Ammon's horn (tissue), 1 donor: Measurements from ENCODE around the gene PROSER2.

Experiments used
- DNase-seq: peaks from one replicate; pipeline ENCODE4 v3.0.0-alpha.2; 2016; ENCODE audit warnings: low spot score

Gene PROSER2

GRCh38 chr10:11869219-11869618 lies 46.1 kb downstream of the PROSER2 start:
- no peak for DNase-seq

DNA sequence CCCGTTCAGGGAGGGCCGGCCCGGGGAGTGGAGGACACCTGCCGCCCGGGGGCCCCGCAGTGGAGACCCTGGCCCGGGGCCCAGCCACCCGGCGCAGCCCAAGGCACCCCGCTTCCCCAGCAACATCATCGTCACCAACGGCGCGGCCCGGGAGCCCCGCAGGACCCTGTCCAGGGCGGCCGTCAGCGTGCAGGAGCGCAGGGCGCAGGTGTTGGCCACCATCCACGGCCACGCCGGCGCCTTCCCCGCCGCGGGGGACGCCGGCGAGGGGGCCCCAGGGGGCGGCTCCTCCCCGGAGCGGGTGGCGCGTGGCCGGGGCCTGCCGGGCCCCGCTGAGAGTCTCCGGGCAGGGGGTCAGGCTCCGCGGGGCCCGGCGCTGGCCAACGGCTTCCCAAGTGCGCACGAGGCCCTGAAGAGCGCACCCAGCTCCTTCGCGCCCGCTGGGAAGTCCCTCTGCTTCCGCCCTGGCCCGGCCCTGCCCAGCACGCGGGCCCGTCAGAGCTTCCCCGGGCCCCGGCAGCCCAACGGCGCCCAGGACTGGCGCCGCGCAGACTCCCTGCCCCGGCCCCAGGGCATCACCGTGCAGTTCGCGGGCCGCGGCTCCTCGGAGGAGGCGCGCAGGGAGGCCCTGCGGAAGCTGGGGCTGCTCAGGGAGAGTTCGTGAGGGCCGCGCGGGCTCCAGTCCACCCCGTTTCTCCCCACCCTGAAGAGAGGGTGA lies 46.7 kb downstream of the PROSER2 start:
- DNase-seq, result no peak

DNA sequence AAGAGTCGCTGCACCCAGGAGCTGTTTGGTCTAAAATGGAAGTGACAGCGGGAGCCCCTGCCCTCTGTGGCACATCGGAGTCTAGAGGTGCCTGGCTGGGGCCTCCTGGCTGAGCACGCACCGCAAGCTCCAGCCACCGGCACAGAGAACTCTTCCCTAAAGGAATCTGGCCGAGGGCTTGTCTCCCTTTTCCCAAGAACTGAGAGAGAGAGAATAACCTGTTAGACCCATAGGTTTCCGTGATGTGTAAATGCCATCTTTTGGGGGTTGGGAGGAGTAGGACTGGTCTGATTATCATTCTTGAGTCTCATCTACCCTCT lies 47.3 kb downstream of the PROSER2 start:
- no peak for DNase-seq

DNA sequence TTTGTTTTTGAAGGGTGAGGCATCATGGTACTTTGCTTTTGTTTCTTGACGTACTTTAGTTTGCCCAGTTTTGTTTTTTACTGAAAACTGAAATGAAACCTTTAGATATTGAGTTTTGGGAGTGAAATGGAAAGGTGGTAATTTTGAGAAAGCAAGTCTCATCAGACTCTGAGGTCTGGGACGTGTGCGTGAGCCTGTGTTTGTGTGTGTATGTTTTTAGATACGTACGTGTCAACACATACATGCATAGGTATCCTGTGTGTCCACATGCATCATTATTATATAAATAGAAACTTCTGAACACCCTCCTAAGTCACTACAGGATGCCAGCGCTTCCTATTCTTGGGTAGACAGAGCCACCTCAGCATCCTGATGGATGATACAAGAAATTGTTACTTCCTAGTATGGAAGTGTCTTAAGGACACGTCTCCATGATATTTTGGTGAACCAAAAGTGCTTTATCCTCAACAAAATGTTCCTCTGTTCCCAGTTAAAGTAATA lies 47.8 kb downstream of the PROSER2 start:
- DNase-seq, result no peak

GRCh38 chr10:11871466-11871865 lies 48.3 kb downstream of the PROSER2 start:
- no peak for DNase-seq

GRCh38 chr10:11874568-11875493 lies 51.7 kb downstream of the PROSER2 start:
- peak; percentile 36 for DNase-seq

GRCh38 chr10:11875494-11876281 lies 52.5 kb downstream of the PROSER2 start:
- no peak for DNase-seq

DNA sequence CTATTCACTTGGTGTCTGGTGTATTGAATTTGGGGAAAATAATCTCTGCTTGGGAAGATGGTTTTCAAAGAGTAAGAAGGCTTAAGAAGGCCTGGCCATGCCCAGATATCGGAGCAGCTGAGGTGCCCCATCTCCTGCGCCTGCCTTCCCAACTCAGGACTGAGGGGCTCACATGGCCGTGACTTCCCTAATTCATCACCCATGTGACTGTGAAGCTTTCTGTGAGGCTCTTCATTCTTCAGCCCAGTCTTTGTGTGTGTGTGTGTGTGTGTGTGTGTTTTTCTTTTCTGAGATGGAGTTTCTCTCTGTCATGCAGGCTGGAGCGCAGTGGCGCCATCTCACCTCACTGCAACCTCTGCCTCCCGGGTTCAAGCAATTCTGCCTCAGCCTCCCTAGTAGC lies 53.2 kb downstream of the PROSER2 start:
- DNase-seq, result no peak

DNA sequence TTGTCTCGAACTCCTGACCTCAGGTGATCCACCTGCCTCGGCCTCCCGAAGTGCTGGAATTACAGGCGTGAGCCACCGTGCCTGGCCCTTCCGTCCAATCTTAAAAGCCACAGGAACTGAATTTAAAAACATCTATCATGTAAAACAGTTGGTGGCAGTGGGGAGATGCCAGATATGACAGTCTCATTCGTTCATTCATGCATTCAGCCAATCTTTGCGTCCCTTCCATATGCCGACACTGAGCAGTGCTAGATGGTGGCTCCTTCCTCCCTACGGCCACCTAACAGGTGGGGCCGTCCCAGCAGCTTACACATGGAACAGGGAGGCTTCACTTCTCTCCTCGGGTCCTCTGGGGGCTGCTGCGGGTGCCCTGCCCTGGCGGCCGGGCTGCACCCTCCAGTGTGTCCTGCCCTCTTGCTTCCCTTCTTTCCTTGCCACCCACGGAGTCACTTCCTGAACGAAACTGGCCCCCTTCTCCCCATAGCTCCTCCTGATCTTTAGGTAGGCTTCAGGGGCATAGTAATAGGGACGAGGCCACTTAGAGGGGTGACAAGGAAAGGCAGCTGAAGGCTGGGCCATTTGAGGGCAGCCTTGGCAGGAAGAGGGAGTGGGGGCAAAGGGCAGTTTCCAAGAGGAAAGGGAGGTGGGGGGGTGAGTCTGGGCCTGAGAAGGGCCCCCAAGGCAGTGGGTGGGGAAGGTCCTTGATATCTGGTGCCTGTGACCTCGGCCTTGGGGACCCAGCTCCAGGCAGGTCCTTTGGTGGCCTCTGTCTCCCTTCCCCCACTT lies 53.8 kb downstream of the PROSER2 start:
- no peak for DNase-seq

- no peak for DNase-seq
Measured at GRCh38 chr10:11877591-11877905, 54.4 kb downstream of the PROSER2 start.

- no peak for DNase-seq
Measured at GRCh38 chr10:11878776-11879175, 55.6 kb downstream of the PROSER2 start.

GRCh38 chr10:11879387-11880094 lies 56.4 kb downstream of the PROSER2 start:
- DNase-seq, result no peak

DNA sequence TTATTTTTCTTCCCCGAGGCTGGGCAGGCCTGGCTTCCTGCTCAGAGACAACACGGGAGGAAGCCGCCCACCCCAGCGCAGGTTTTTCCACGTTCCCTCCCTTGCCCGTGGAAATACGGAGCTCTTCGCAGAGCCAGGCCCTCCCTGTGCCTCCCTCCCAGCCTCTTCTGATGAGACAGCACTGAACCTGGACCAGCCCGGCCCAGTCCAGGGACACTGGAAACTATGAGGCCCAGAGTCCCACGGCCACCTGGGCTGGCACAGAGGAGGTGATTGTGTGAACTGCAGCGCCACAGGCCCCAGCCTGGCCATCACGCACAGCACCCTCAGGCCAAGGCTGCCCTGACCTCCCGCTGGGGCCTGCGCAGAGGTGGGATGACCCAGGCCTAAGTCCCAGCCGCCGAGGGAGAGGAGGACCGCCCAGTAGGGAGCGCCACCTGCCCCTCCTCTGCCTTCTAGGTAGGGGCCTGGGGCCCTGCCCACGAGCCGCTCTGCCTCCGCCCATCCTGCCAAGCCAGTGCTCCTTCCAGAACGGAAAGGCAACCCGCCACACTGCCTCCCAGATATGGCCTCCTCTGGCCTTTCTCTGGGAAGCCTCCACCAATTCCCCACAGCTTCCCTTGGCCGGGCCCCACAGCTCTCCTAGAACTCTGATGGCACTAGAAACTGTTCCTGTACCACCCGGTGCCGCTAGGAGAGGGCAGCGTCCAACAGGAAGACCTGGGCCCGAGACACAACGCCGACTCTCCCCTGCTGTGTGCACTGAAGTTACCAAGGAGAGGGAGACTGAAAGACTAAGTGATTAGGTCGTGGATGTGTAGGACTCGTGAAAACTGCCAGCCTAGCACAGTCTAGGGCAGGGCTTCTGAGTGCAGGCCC lies 57.2 kb downstream of the PROSER2 start:
- DNase-seq, result no peak

- DNase-seq, result no peak
Measured at GRCh38 chr10:11881030-11881476, 57.9 kb downstream of the PROSER2 start.

GRCh38 chr10:11881477-11882417 lies 58.6 kb downstream of the PROSER2 start:
- DNase-seq, result no peak

DNA sequence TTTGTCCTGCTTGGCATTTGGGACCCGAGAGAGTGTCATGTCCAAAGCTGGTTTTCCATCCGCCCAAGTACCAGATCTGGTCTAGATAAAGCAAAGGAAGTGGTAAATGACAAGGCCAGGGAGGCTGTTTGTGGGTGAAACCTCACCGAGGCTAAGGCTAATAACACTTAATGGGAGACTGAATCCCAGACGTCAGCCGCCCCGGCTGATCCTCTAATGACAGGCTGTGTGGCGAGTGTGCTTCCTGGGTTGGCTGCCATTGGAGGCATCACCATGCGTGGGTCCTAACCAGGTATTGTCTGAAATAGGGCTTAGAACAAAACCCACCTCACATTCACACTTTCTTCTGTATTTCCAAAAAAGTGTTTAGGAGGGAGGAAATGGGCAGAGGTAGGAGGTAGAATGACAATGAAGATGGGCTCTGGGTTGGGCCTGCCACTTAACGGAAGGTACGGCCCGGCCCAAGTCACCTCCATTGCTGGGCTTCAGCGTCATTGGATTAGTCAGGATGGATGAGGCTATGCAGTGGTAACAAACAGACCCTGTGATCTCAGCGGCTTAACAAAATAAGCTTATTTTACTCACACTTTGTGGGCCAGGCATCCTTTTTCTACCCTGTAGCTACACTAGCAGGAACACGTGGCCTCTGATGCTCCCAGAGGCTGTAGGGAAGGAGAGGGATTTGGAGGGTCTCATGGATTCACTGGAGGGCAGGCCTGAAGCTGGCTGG lies 59.7 kb downstream of the PROSER2 start:
- no peak for DNase-seq

DNA sequence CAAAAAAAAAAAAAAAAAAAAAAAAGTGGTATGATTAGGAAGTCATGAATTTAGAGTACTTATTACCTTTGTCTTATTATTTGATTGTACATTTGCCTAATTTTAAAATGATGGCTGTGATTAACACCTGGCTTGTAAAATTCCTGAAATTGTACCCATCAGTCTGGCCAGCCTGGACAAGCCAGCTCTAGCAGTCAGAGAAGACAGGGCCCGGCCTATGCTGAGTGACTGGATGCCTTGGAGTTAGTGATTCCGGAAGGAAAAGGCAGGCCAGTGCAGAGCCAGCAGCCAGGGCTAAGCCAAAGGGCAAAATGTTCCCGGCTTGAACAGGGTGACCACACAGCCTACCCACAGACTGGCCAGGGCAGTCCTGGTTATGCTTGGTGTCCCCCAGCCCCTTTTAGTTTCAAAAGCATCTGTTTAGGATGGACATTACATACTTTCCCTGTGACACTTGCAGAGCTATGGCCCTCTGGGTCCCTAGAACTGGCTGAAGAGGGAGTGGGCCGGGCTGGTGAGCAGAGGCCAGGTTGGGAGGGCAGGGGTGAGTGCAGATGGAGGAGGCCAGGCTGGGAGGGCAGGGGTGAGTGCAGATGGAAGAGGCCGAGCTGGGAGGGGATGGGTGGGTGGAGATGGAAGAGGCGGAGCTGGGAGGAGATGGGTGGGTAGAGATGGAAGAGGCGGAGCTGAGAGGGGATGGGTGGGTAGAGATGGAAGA lies 61.7 kb downstream of the PROSER2 start:
- DNase-seq, result no peak
